WTC11 (cell line): ENCODE measurements around the gene GAS1. TPM values are rescaled to one million over a fixed set of nuclear protein-coding genes. Genes with fewer than 3 reads are reported as not detected.

Source experiments
- ATAC-seq: fragments of 200-7000 bp; cut with Tn5 transposase; 2 replicates; pipeline ENCODE4 v1.10.0; 2021; ENCODE audit warnings: mild to moderate bottlenecking, moderate library complexity
- CTCF ChIA-PET: fragments of 300-600 bp; sonication (Branson Sonifier 250); formaldehyde crosslinking; loops from one replicate; lab custom pipeline; 2021; ENCODE audit warnings: antibody characterized with exemption; lab: Charles Lee
- POLR2A ChIA-PET: fragments of 350-600 bp; sonication (Branson Sonifier 250); formaldehyde crosslinking; loops from one replicate; lab custom pipeline; 2021; ENCODE audit warnings: antibody characterized with exemption; lab: Charles Lee
- DNase-seq: peaks from one replicate; pipeline ENCODE4 v3.0.0; 2021; ENCODE audit warnings: low spot score
- H3K27ac Mint-ChIP-seq: 2 replicates; pipeline ENCODE4 v1.8.0; 2021; ENCODE audit warnings: mixed read lengths
- H3K27me3 Mint-ChIP-seq: 2 replicates; pipeline ENCODE4 v1.8.0; 2021; ENCODE audit warnings: low read depth, mild to moderate bottlenecking, moderate library complexity, mixed read lengths
- H3K36me3 Mint-ChIP-seq: 2 replicates; pipeline ENCODE4 v1.8.0; 2021; ENCODE audit warnings: mixed read lengths
- H3K4me1 Mint-ChIP-seq: 2 replicates; pipeline ENCODE4 v1.8.0; 2022; ENCODE audit warnings: mixed read lengths
- H3K4me3 Mint-ChIP-seq: 2 replicates; pipeline ENCODE4 v1.8.0; 2021; ENCODE audit warnings: mild to moderate bottlenecking, moderate library complexity, mixed read lengths
- H3K9me3 Mint-ChIP-seq: 2 replicates; pipeline ENCODE4 v1.8.0; 2021; ENCODE audit warnings: mixed read lengths
- CREM ChIP-seq: sonication (generic); formaldehyde crosslinking; IDR thresholded peaks from 2 replicates; pipeline ENCODE4 v1.8.1; 2022; ENCODE audit warnings: mild to moderate bottlenecking, missing genetic modification reagents, moderate library complexity
- ETV6 ChIP-seq: sonication (generic); formaldehyde crosslinking; IDR thresholded peaks from 2 replicates; pipeline ENCODE4 v1.8.1; 2022; ENCODE audit warnings: mild to moderate bottlenecking, missing genetic modification reagents
- FOXP1 ChIP-seq: sonication (generic); formaldehyde crosslinking; IDR thresholded peaks from 2 replicates; pipeline ENCODE4 v1.8.0; 2022; ENCODE audit warnings: missing genetic modification reagents, mild to moderate bottlenecking, moderate library complexity, borderline replicate concordance
- GTF2I ChIP-seq: fragments of 250-450 bp; sonication (Bioruptor Pico); conservative IDR thresholded peaks from 2 replicates; pipeline ENCODE4 v1.4.0; 2021; ENCODE audit warnings: mild to moderate bottlenecking
- MYBL2 ChIP-seq: sonication (generic); formaldehyde crosslinking; IDR thresholded peaks from 2 replicates; pipeline ENCODE4 v1.8.1; 2023; ENCODE audit warnings: mild to moderate bottlenecking, moderate library complexity, missing genetic modification reagents
- SMAD4 ChIP-seq: sonication (generic); formaldehyde crosslinking; IDR thresholded peaks from 2 replicates; pipeline ENCODE4 v1.8.0; 2022; ENCODE audit warnings: mild to moderate bottlenecking, missing genetic modification reagents
- TEAD1 ChIP-seq: sonication (generic); formaldehyde crosslinking; IDR thresholded peaks from 2 replicates; pipeline ENCODE4 v1.8.0; 2022; ENCODE audit warnings: mild to moderate bottlenecking, missing genetic modification reagents
- TP53 ChIP-seq: sonication (generic); formaldehyde crosslinking; IDR thresholded peaks from 2 replicates; pipeline ENCODE4 v1.8.1; 2023; ENCODE audit warnings: mild to moderate bottlenecking, missing genetic modification reagents
- ZNF263 ChIP-seq: sonication (generic); formaldehyde crosslinking; IDR thresholded peaks from 2 replicates; pipeline ENCODE4 v1.8.1; 2022; ENCODE audit warnings: low read depth, mild to moderate bottlenecking, moderate library complexity, missing genetic modification reagents
- total RNA-seq: library from RNA; stranded (reverse); gene quantifications from 3 replicates; pipeline ENCODE4 v1.2.3, GENCODE V29; 2021
- TF ChIP-seq, protein P1 (sequence below): fragments of 250-450 bp; sonication (Bioruptor Pico); IDR thresholded peaks from 2 replicates; pipeline ENCODE4 v1.9.0; 2021; ENCODE audit warnings: mild to moderate bottlenecking
- TF ChIP-seq, protein P2 (sequence below): fragments of 250-450 bp; sonication (Bioruptor Pico); IDR thresholded peaks from 2 replicates; pipeline ENCODE4 v1.9.0; 2021; ENCODE audit warnings: moderate library complexity, mild to moderate bottlenecking, inconsistent platforms, borderline replicate concordance
- TF ChIP-seq, protein P3 (sequence below): sonication (generic); formaldehyde crosslinking; IDR thresholded peaks from 2 replicates; pipeline ENCODE4 v1.8.1; 2022; ENCODE audit warnings: low read depth, mild to moderate bottlenecking, moderate library complexity, missing genetic modification reagents, borderline replicate concordance
- TF ChIP-seq, protein P4 (sequence below): sonication (generic); formaldehyde crosslinking; IDR thresholded peaks from 2 replicates; pipeline ENCODE4 v1.8.1; 2023; ENCODE audit warnings: mild to moderate bottlenecking, missing genetic modification reagents, moderate library complexity
- TF ChIP-seq, protein P5 (sequence below): sonication (generic); formaldehyde crosslinking; IDR thresholded peaks from 2 replicates; pipeline ENCODE4 v1.8.1; 2022; ENCODE audit warnings: low read depth, missing genetic modification reagents, borderline replicate concordance
- TF ChIP-seq, protein P6 (sequence below): sonication (generic); formaldehyde crosslinking; IDR thresholded peaks from 2 replicates; pipeline ENCODE4 v1.8.1; 2023; ENCODE audit warnings: mild to moderate bottlenecking, missing genetic modification reagents, borderline replicate concordance
- TF ChIP-seq, protein P7 (sequence below): fragments of 250-450 bp; sonication (Bioruptor Pico); IDR thresholded peaks from 2 replicates; pipeline ENCODE4 v1.9.0; 2021; ENCODE audit warnings: mild to moderate bottlenecking
- TF ChIP-seq, protein P8 (sequence below): sonication (generic); formaldehyde crosslinking; conservative IDR thresholded peaks from 2 replicates; pipeline ENCODE4 v1.8.1; 2023; ENCODE audit warnings: mild to moderate bottlenecking, low read depth, missing genetic modification reagents, moderate library complexity
- TF ChIP-seq, protein P9 (sequence below): fragments of 250-450 bp; sonication (Bioruptor Pico); IDR thresholded peaks from 2 replicates; pipeline ENCODE4 v1.8.0; 2021; ENCODE audit warnings: mild to moderate bottlenecking

Gene GAS1
- total RNA-seq, 1 experiment from 2014 or later, result 5.0 TPM

DNA sequence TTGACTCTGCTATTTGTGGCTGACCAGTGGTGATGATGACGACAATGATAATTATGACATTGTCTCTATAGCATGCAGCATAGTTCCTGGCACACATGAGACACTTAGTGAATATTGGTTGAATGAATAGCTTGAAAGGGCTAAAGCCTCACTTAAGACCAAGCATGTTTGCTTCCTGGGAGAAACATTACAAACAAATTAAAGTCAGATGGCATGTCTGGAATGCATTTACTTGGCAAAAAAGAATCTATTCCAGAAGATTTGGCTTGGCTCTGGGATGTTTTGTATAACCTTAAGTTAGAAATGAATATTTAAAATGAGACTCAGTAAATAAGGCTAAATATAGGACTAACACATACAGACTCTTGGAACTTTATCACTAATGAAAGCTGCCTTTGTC lies 21.6 kb downstream of the GAS1 start:
- peaks cover 10% of the 10 kb centered on the region for H3K9me3 Mint-ChIP-seq
- H3K27ac Mint-ChIP-seq, result no peak overlapping the region
- ChIA-PET CTCF (interaction anchor here (0.7 kb wide), 1 partner anchor 118 kb away, joined by 3 read pairs; no protein-coding TSS in a partner anchor), POLR2A (no interaction called here)
- TF ChIP-seq TP53, result no peak
- TF ChIP-seq GTF2I (CRISPR knock-in tag), result no peak
- no peak for TF ChIP-seq ETV6
- TF ChIP-seq, protein P1, sequence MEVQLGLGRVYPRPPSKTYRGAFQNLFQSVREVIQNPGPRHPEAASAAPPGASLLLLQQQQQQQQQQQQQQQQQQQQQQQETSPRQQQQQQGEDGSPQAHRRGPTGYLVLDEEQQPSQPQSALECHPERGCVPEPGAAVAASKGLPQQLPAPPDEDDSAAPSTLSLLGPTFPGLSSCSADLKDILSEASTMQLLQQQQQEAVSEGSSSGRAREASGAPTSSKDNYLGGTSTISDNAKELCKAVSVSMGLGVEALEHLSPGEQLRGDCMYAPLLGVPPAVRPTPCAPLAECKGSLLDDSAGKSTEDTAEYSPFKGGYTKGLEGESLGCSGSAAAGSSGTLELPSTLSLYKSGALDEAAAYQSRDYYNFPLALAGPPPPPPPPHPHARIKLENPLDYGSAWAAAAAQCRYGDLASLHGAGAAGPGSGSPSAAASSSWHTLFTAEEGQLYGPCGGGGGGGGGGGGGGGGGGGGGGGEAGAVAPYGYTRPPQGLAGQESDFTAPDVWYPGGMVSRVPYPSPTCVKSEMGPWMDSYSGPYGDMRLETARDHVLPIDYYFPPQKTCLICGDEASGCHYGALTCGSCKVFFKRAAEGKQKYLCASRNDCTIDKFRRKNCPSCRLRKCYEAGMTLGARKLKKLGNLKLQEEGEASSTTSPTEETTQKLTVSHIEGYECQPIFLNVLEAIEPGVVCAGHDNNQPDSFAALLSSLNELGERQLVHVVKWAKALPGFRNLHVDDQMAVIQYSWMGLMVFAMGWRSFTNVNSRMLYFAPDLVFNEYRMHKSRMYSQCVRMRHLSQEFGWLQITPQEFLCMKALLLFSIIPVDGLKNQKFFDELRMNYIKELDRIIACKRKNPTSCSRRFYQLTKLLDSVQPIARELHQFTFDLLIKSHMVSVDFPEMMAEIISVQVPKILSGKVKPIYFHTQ (CRISPR knock-in tag), result no peak
- TF ChIP-seq, protein P2, sequence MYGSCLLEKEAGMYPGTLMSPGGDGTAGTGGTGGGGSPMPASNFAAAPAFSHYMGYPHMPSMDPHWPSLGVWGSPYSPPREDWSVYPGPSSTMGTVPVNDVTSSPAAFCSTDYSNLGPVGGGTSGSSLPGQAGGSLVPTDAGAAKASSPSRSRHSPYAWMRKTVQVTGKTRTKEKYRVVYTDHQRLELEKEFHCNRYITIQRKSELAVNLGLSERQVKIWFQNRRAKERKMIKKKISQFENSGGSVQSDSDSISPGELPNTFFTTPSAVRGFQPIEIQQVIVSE (CRISPR knock-in tag), result no peak
- TF ChIP-seq, protein P3, sequence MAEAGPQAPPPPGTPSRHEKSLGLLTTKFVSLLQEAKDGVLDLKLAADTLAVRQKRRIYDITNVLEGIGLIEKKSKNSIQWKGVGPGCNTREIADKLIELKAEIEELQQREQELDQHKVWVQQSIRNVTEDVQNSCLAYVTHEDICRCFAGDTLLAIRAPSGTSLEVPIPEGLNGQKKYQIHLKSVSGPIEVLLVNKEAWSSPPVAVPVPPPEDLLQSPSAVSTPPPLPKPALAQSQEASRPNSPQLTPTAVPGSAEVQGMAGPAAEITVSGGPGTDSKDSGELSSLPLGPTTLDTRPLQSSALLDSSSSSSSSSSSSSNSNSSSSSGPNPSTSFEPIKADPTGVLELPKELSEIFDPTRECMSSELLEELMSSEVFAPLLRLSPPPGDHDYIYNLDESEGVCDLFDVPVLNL, result no peak
- H3K4me1 Mint-ChIP-seq, result peaks cover 5% of the 10 kb centered on the region
- H3K27me3 Mint-ChIP-seq, result no peaks in the 10 kb centered on the region
- H3K4me3 Mint-ChIP-seq, result no peak overlapping the region
- DNase-seq (no peak), ATAC-seq (no peak)
- H3K36me3 Mint-ChIP-seq, result no peaks in the 10 kb centered on the region; the same call in 1 of the 2 replicates

DNA sequence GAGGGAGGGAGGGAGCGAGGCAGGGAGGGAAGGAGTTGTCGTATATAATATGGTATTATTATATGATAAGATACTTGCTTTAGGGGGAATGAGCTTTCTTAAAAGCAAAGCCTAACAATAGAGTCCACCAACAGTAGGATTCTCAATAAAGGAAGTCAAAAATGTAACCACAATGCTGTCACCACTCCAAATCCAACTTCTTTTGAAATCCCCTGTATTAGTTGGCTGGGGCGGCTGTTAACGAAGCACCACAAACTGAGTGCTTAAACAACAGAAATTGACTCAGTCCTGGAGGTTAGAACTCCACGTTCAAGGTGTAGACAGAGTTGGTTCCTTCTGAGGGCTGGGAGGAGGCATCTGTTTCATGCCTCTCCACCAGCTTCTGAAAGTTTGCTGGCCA lies 23.1 kb downstream of the GAS1 start:
- Mint-ChIP-seq H3K36me3 (no peaks in the 10 kb centered on the region), H3K4me3 (no peak overlapping the region), H3K27ac (no peak overlapping the region), H3K27me3 (no peaks in the 10 kb centered on the region), H3K9me3 (no peaks in the 10 kb centered on the region), H3K4me1 (peaks cover 5% of the 10 kb centered on the region)
- CTCF ChIA-PET, result no interaction called here
- ATAC-seq, result no peak
- DNase-seq, result no peak
- POLR2A ChIA-PET, result no interaction called here
- TF ChIP-seq, protein P4, sequence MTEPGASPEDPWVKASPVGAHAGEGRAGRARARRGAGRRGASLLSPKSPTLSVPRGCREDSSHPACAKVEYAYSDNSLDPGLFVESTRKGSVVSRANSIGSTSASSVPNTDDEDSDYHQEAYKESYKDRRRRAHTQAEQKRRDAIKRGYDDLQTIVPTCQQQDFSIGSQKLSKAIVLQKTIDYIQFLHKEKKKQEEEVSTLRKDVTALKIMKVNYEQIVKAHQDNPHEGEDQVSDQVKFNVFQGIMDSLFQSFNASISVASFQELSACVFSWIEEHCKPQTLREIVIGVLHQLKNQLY (CRISPR knock-in tag), result no peak
- TF ChIP-seq, protein P5, sequence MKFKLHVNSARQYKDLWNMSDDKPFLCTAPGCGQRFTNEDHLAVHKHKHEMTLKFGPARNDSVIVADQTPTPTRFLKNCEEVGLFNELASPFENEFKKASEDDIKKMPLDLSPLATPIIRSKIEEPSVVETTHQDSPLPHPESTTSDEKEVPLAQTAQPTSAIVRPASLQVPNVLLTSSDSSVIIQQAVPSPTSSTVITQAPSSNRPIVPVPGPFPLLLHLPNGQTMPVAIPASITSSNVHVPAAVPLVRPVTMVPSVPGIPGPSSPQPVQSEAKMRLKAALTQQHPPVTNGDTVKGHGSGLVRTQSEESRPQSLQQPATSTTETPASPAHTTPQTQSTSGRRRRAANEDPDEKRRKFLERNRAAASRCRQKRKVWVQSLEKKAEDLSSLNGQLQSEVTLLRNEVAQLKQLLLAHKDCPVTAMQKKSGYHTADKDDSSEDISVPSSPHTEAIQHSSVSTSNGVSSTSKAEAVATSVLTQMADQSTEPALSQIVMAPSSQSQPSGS (CRISPR knock-in tag), result no peak
- TF ChIP-seq, protein P6, sequence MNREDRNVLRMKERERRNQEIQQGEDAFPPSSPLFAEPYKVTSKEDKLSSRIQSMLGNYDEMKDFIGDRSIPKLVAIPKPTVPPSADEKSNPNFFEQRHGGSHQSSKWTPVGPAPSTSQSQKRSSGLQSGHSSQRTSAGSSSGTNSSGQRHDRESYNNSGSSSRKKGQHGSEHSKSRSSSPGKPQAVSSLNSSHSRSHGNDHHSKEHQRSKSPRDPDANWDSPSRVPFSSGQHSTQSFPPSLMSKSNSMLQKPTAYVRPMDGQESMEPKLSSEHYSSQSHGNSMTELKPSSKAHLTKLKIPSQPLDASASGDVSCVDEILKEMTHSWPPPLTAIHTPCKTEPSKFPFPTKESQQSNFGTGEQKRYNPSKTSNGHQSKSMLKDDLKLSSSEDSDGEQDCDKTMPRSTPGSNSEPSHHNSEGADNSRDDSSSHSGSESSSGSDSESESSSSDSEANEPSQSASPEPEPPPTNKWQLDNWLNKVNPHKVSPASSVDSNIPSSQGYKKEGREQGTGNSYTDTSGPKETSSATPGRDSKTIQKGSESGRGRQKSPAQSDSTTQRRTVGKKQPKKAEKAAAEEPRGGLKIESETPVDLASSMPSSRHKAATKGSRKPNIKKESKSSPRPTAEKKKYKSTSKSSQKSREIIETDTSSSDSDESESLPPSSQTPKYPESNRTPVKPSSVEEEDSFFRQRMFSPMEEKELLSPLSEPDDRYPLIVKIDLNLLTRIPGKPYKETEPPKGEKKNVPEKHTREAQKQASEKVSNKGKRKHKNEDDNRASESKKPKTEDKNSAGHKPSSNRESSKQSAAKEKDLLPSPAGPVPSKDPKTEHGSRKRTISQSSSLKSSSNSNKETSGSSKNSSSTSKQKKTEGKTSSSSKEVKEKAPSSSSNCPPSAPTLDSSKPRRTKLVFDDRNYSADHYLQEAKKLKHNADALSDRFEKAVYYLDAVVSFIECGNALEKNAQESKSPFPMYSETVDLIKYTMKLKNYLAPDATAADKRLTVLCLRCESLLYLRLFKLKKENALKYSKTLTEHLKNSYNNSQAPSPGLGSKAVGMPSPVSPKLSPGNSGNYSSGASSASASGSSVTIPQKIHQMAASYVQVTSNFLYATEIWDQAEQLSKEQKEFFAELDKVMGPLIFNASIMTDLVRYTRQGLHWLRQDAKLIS (CRISPR knock-in tag), result no peak
- TF ChIP-seq, protein P7, sequence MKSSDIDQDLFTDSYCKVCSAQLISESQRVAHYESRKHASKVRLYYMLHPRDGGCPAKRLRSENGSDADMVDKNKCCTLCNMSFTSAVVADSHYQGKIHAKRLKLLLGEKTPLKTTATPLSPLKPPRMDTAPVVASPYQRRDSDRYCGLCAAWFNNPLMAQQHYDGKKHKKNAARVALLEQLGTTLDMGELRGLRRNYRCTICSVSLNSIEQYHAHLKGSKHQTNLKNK (CRISPR knock-in tag), result no peak
- TF ChIP-seq FOXP1 (CRISPR knock-in tag), result no peak
- TF ChIP-seq SMAD4 (CRISPR knock-in tag), result no peak
- TF ChIP-seq CREM, result no peak
- TF ChIP-seq TEAD1, result no peak
- TF ChIP-seq, protein P8, sequence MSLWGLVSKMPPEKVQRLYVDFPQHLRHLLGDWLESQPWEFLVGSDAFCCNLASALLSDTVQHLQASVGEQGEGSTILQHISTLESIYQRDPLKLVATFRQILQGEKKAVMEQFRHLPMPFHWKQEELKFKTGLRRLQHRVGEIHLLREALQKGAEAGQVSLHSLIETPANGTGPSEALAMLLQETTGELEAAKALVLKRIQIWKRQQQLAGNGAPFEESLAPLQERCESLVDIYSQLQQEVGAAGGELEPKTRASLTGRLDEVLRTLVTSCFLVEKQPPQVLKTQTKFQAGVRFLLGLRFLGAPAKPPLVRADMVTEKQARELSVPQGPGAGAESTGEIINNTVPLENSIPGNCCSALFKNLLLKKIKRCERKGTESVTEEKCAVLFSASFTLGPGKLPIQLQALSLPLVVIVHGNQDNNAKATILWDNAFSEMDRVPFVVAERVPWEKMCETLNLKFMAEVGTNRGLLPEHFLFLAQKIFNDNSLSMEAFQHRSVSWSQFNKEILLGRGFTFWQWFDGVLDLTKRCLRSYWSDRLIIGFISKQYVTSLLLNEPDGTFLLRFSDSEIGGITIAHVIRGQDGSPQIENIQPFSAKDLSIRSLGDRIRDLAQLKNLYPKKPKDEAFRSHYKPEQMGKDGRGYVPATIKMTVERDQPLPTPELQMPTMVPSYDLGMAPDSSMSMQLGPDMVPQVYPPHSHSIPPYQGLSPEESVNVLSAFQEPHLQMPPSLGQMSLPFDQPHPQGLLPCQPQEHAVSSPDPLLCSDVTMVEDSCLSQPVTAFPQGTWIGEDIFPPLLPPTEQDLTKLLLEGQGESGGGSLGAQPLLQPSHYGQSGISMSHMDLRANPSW (CRISPR knock-in tag), result no peak
- TF ChIP-seq, protein P9, sequence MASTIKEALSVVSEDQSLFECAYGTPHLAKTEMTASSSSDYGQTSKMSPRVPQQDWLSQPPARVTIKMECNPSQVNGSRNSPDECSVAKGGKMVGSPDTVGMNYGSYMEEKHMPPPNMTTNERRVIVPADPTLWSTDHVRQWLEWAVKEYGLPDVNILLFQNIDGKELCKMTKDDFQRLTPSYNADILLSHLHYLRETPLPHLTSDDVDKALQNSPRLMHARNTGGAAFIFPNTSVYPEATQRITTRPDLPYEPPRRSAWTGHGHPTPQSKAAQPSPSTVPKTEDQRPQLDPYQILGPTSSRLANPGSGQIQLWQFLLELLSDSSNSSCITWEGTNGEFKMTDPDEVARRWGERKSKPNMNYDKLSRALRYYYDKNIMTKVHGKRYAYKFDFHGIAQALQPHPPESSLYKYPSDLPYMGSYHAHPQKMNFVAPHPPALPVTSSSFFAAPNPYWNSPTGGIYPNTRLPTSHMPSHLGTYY (CRISPR knock-in tag), result no peak
- TF ChIP-seq ZNF263 (CRISPR knock-in tag), result no peak
- TF ChIP-seq MYBL2 (CRISPR knock-in tag), result no peak
